ENCODE data around the gene LDB3.

LDB3 gene

DNA sequence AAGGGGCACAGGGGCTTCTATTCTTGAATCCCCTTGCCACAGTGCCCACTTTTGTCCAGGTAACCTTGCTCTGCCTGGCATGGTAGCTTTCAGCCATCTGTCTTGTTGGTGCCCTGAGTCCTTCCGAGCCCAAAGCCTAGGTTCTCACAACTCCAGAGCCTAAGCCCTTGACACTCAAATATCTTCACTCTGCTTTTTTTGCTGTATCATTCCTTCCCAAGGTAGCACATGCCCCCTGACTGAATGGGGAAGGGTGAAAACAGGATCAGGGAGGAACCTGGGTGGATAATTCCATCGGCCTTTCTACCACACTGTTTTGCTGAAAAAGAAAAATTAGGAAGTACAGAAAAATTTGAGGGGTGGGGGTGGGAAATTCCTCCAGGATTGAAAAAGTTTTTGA lies 37.6 kb downstream of the LDB3 start:
- DNase-seq = no peak

DNA sequence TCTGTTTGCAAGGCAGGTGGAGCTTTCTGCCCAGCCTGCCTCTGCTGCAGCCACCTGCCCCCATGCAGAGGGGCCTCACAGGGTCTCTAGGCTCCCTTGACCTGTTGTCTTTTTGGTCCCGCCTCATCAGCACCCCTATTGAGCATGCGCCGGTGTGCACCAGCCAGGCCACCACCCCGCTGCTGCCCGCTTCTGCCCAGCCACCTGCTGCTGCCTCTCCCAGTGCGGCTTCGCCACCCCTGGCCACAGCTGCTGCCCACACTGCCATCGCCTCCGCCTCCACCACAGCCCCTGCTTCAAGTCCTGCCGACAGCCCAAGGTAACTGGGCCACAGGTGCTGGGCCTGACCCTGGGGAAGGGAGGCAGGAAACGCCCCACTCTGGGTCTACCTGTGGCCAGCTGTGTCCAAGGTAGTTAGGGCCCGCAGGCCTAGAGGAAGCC lies 38.1 kb downstream of the LDB3 start:
- no peak for DNase-seq

DNA sequence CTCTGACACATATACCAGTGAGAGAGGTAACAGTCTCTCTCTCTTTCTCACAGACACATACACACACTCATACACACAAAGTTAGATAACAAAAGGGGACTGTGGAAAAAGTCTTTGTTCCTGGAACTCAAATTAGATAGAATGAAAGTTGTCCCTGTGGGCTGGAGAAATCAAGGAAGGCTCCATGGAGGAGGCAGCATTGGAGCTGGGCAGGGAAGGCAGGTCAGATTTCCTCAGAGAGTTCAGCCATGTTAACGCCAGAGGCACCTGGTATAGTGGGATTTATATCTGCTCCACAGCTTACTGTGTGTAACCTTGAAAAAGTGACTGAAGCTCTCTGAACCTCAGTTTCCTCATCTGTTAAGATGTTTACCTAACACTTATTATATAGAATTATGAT lies 38.7 kb downstream of the LDB3 start:
- no peak for DNase-seq

DNA sequence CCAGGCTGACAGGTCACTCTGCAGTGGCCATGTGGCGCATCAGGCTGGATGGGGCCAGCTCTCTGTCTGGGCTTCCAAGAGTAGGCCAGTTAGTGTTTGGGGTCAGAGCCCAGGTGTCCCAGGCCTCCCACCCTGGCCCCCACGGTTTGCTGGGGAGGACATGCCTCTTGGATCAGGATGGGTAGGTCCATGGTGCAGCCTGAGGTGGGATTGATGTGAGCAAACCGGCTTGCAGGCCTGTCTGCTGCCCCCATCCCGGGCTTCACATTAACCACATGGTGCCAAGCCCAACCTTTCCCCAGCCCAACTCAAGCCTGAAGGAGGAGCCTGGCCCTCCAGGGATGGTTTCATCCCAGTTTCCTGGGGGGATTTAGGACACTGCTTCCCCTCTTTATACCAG lies 39.2 kb downstream of the LDB3 start:
- no peak for DNase-seq

DNA sequence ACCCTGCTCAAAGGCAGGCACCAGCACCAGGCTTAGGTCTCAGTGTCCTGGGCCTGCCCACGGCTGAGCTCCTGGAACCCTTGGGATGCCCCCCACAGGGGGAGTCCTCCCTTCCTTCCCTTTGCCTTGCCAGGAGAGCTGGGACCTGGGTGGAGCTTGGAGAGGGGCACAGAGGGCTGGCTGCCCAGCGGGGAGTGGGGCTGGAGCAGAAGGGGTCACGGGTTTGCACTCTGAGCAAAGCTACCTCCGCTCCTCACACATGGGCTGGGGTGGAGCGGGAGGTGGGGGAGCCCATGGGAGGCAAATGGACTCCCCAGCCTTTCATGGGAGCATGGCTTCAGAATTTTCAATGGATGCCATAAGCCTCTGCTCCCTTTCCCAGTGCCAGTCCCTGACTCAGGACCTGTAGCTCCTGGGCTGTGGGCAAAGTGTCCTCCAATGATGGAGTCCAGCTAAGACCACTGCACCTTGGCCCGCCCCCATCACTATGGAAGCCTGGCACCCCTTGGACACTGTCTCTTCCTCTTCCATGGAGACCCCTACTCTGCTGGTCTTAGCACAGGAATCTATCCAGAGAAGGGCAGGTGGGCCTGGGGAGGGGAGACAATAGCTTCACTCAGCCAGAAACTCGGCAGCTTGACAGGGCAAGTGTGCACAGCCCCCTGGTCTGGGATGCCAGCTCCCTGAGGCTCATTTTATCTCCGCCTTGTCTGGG lies 39.9 kb downstream of the LDB3 start:
- no peak for DNase-seq

DNA sequence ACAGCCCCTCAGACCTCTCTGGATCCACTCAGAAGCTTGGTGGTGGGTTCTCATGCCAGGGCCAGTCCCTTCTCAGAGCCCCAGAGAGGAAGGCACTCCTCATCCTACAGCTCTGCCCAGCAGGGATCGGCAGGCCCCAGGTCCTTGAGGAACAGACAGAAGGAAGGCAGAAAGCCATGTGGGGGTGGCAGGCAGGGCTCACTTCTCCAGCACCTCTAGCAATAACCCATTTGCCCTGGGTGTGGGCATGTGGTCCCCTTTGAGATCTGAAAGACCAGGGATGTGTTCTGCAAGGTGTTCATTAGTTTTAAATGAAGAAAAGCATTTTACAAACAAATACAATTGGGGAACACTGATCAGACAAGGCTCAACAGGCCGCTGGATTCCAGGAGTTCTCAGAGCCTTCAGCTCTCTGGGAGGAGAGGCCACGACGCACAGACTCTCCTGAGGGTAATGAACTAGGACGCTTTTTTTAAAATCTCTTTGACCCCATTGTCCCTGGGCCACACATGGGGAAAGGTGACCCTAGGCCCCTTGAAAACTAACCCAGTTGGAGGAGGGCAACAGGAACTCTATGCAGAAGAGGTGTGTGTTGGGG lies 40.6 kb downstream of the LDB3 start:
- DNase-seq = no peak

DNA sequence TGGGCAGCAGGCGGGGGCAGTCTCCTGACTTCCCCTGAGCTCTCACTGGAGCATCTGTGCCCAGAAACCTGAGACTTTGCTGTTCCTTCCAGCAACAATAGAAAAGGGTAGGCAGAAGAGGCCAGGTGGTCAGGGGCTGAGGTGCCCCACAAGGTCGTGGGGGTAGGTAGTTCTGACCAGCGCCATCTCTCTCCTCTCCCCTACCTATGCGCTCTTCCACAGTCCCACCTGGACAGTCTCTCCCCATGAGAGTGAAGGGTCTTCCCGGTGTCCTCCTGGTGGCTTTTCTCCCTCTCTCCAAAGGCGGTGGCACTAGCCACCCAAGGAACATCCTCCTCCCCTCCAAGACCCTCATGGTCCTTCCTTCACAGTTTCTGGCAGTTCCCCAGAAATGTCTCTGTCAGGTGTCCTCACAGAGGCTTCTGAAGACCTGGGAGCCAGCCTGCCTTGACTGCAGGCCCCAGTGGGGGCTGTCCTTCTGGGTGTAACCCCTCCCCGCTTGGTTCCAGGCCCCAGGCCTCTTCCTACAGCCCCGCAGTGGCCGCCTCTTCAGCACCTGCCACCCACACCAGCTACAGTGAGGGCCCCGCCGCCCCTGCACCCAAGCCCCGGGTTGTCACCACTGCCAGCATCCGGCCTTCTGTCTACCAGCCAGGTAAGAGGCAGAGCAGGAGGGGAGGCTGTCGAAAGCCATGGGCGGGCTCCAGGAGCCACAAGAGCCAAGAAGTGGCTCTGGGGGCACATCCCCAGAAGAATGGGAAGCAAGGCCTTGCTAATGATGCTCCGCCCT lies 41.3 kb downstream of the LDB3 start:
- DNase-seq = no peak

DNA sequence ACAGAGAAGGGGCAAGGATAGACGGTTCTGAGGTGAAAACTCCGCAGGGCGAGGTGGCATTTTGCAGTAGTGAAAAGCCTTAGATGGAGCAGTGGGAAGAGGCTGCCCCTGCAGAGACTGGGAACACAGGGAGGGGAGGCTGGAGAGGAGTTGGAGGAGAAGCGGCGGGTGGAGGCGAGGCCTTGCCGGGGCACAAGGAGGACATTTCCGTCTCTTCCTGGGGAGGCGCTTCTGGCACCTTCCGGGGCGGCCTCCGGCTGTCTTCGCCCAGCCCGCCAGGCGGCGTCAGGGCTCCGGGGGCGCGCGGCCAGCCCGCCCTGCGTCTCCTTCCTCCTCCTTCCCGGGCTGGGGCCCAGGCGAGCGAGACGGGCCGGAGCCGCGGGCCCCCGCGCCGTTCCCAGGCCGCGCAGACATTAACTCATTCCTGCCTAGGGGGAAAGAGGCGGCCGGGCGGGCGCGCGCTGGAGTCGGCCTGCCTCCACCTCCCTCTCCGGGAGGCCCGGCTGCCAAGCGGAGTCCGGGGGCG lies 42.7 kb downstream of the LDB3 start:
- DNase-seq = peak; percentile 30 to 90 (median 72)

DNA sequence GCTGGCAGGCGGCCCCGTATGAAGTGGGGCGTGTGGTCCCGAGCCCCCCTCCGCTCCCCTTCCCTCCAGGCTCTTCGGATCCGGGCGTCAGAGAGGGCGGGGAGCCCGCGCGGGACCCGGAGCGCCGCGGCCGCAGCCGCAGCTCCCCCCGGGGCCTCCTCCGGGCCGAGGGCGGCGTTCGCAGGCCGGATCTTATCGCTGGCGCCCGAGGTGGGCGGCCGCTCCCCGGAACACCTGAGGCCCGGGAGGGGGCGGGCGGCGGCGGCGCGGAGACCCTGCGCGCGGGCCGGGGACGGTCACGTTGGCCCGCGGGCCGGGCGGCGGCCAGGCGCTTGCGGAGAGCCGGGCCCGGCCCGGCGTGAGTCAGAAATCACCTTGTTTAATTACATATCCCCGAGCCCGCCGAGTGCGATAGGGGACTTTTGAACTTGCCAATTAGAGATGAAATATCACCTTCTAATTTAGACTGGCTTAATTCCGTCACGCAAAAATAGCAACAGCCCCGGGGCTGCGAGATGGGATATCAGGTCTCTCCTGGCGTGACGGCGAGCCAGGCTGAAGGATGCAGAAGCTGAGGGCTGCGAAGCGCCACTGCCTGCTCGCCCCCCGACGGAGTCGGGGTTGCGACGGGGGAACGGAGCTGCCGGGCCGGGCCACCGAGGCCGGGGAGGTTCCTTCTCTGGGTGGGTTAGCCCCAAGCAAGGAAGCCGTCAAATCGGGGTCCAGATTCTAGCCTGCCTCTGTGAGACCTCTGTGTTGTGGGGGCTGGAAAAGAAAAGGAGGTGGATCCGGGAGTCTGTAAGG lies 43.4 kb downstream of the LDB3 start:
- peak in 24 of 51 donors; percentile 20 to 75 (median 44) for DNase-seq

DNA sequence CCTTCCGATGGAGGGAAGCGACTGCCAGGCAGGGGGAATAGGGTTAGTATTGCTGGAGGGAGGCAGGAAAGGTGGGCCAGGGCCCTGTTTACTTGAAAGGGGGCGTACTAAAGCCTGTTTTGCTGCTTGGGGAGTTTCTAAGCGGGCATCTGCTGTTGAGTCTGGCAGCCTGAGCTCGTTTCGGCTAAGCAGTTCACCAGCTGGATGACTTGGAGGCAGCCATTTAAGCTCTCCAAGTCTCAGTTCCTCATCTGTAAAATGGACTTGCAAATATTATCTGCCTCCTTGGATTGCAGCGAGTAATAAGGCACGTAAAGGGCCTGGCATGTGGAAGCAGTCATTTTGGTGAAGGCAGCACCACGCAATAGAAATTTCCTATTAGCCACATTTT lies 44.0 kb downstream of the LDB3 start:
- DNase-seq = peak in 1 of 51 donors; percentile 30

DNA sequence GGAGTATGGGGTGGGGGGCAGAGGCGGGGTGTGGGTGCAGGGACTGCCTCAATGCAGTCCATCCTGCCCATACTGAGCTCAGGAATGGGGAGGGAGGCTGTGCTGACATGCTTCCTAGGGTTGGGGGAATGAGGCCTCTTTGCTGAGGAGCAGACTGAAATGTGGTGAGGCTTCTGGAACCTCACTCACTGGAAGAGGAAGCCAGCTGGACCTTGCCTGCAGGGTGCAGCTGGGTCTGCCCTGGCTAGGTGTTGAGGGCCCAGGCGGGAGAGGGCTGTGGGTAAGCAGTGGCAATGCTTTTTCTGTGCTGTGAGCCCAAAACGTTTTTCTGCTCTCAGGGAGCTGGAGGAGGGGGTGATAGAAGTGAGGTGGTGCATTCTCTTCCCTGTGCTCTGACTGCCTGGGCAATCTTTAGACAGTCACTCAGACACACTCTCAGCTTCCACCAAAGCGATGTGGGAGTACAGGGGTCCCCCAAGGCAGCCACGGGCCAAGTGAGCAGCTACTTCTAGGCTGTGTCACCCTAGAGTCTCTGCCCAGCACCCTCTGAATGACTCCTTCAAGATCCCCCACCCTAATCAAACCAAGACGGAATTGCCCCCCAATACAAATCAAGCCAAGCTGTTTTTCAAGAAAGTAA lies 47.0 kb downstream of the LDB3 start:
- no peak for DNase-seq

DNA sequence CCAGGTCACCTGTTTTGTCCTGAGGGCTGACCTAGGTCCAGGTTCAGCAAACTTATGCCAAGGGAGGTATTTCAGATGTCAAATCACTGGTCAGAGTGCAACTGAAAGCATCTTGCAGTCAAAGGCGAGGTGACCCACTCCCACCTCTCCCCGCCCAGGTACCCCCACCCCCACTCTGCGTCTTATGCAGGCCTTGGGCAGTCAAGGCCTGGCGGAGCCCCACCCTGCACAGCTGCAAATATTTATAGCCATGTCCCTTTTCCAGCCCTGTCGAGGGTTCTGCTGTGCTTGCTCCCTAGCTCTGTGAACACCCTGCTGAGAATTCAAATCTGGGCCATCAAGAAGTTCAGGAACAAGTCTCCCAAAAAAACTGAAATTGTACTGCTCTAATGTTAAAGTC lies 47.5 kb downstream of the LDB3 start:
- DNase-seq = no peak

DNA sequence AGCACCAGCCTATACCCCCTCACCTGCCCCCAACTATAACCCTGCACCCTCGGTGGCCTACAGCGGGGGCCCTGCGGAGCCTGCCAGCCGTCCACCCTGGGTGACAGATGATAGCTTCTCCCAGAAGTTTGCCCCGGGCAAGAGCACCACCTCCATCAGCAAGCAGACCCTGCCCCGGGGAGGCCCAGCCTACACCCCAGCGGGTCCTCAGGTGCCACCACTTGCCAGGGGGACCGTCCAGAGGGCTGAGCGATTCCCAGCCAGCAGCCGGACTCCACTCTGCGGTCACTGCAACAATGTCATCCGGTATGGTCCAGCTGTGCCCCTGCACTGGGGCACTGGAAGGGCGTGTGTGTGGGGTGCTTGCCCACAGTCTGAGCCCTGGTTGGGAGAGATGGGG lies 48.2 kb downstream of the LDB3 start:
- no peak for DNase-seq

DNA sequence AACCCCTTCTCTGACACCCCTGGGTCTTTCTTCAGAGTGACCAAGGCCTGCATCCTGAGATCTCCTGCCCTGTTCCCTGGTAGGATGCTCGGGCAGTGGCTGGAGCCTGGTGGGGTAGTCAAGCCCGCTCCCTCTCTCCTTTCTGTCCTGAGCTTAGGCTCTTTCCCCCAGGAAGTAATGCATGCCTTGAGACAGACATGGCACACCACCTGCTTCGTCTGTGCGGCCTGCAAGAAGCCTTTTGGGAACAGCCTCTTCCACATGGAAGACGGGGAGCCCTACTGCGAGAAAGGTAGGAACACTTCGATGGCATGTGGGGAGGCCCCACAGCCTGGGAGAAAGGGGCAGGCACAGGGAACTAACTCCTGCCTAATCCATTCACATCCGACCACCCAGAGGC lies 50.2 kb downstream of the LDB3 start:
- DNase-seq = no peak

DNA sequence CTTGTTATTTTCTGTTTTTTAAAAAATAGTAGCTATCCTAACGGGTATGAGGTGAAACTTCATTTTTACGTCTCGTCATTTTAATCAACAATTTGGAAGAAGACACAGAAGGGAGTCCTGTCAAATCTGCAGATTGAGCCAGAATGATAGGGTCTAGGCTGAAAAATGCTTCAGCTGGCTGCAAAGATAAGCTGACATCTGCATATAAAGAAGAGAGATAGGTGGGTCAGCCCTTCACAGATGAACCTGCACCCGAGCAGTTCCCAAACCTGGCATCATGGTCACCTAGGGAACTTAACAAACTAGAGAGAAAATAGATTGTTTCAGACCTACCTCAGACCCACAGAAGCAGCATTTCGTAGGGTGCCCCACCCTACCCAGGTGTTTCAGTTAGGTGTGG lies 52.9 kb downstream of the LDB3 start:
- DNase-seq = no peak

DNA sequence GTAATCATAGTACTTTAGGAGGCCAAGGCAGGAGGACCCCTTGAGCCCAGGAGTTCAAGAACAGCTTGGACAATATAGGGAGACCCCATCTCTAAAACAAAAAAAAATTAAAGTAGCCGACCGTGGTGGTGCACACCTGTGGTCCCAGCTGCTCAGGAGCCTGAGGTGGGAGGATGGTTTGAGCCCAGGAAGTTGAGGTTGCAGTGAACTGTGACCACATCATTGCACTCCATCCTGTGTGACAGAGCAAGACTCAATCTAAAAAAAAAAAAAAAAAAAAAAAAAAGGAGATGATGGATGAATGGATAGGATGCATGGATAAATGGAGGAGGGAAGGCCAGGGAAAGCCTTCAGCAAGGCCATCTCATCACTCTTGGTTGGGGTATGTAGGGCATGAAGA lies 54.7 kb downstream of the LDB3 start:
- no peak for DNase-seq

DNA sequence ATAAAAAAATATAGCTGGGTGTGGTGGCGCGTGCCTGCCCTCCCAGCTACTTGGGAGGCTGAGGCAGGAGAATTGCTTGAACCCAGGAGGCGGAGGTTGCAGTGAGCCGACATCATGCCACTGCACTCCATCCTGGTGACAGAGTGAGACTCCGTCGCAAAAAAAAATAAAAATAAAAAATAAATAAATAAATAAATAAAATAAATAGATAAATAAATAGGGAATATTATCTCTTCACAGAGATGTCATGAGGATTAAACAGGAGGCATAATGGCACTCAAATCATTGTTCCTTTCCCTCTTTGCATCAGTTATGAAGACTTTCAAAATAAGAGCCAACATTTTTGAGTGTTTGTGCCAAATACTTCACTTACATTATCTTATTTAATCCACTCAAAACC lies 56.1 kb downstream of the LDB3 start:
- DNase-seq = no peak

DNA sequence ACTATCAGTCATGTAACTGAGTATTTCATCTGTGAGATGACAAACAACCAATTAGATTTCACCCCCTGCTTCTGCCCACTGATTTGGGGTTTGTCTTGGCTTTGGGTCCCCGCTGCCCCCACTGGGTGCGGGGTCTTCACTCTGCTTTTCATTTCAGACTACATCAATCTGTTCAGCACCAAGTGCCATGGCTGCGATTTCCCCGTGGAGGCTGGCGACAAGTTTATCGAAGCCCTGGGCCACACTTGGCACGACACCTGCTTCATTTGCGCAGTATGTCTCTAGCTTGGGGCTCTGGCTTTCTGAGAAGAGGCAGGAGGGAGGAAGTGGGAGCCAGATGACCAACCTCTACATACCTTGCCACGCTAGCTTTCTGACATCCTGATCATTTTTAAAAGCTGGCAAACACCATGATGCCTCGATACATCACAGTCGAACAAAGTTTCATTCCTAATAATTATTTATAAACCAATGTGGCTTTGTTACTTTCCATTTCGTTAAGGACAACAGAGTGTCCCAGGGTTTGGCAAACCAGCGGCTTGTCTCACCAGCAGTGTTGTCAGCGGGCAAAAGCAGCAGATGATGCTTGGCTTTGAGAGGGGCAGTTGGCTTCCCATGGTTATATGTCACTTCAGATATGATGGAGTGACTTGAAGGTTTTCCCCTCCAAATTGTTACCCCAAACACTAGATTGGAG lies 57.8 kb downstream of the LDB3 start:
- DNase-seq = no peak

DNA sequence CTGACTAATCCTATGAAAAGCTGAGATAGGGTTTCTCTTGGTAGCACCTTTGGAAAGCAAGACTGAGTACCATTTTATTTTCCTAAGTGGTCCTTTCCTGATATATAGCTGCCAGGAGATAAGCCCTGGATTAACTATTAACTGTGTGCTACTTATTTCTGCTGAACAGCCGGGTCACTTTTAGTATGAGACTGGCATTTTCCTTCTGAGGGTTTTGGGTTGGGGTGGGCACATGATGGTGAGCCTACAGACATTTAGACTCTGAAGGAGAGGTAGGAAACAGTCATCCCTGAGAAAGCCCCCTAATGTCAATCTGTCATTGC lies 58.3 kb downstream of the LDB3 start:
- no peak for DNase-seq

DNA sequence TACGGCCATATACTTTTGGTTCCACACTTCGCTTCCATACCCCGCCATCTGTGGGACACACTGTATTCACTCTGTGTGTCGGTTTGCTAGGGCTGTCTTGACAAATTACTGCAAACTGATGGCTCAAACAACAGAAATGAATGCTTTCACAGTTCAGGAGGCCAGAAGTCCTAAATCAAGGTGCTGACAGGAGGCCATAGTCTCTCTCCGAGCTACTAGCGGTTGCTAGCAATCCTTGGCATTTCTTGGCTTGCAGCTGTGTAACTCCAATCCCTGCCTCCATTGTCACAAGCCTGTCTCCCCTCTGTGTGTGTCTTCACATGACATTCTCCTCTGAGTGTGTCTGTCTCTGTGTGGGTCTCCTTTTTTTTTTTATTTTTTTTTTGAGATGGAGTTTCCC lies 59.2 kb downstream of the LDB3 start:
- no peak for DNase-seq

DNA sequence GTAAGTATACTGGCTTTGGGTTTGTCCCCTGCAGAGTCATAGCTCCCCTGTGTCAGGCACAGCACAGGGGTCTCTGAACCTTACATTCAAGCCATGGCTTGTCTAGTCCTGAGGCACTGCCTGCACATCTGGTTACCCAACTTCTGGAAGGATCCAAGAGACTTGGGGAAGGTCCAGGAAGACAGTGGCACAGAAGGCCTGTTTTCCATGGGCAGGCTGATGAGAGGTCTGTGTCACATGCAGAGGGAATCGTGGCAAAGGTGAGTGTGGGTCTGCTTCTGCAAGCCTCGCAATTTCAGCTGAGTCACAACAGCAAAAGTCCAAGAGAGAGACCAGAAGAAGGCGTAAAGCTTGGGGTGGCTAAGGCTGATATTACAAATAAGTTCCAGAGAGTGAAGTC lies 59.7 kb downstream of the LDB3 start:
- DNase-seq = no peak
